ENCODE results near the gene DGKB. TPM values are rescaled to one million over a fixed set of nuclear protein-coding genes. Genes with fewer than 3 reads are reported as not detected.

The DGKB gene
- total RNA-seq, 1 donor from 2014 or later, result 3.4 TPM

- Mint-ChIP-seq H3K27me3 (no peaks in the 10 kb centered on the region), H3K27ac (no peak overlapping the region), H3K9me3 (no peaks in the 10 kb centered on the region), H3K4me3 (no peak overlapping the region), H3K4me1 (ENCODE audit: unreplicated experiment) (no peaks in the 10 kb centered on the region), H3K36me3 (no peaks in the 10 kb centered on the region)
- no peak for DNase-seq (ENCODE audit: extremely low spot score, unreplicated experiment)
- no peak for TF ChIP-seq CTCF (conservative IDR thresholded peaks at IDR 0.05)
These were observed 326.0 kb downstream of the DGKB start for GRCh38 chr7:14576578-14576977.

GRCh38 chr7:14570750-14571607 lies 331.6 kb downstream of the DGKB start:
- H3K36me3 Mint-ChIP-seq, result no peaks in the 10 kb centered on the region

GRCh38 chr7:14552060-14552459 lies 350.5 kb downstream of the DGKB start:
- no peak overlapping the region for H3K27ac Mint-ChIP-seq
- no peak overlapping the region for H3K4me3 Mint-ChIP-seq
- H3K9me3 Mint-ChIP-seq, result no peaks in the 10 kb centered on the region
- TF ChIP-seq CTCF (conservative IDR thresholded peaks at IDR 0.05), result no peak
- no peak for DNase-seq (ENCODE audit: extremely low spot score, unreplicated experiment)
- no peaks in the 10 kb centered on the region for H3K27me3 Mint-ChIP-seq
- no peaks in the 10 kb centered on the region for H3K4me1 Mint-ChIP-seq (ENCODE audit: unreplicated experiment)
- no peaks in the 10 kb centered on the region for H3K36me3 Mint-ChIP-seq

More at GRCh38 chr7:14570750-14571607, 331.6 kb downstream of the DGKB start:
- no peak overlapping the region for H3K27ac Mint-ChIP-seq
- H3K27me3 Mint-ChIP-seq, result no peaks in the 10 kb centered on the region
- DNase-seq (ENCODE audit: extremely low spot score, unreplicated experiment), result no peak
- no peaks in the 10 kb centered on the region for H3K4me1 Mint-ChIP-seq (ENCODE audit: unreplicated experiment)
- no peak for TF ChIP-seq CTCF (conservative IDR thresholded peaks at IDR 0.05)
- no peaks in the 10 kb centered on the region for H3K9me3 Mint-ChIP-seq
- no peak overlapping the region for H3K4me3 Mint-ChIP-seq

GRCh38 chr7:14551310-14551709 lies 351.2 kb downstream of the DGKB start:
- H3K27me3 Mint-ChIP-seq, result no peaks in the 10 kb centered on the region
- H3K4me3 Mint-ChIP-seq, result no peak overlapping the region
- no peak for TF ChIP-seq CTCF (conservative IDR thresholded peaks at IDR 0.05)
- no peak overlapping the region for H3K27ac Mint-ChIP-seq
- no peaks in the 10 kb centered on the region for H3K9me3 Mint-ChIP-seq
- no peaks in the 10 kb centered on the region for H3K36me3 Mint-ChIP-seq
- no peak for DNase-seq (ENCODE audit: extremely low spot score, unreplicated experiment)
- no peaks in the 10 kb centered on the region for H3K4me1 Mint-ChIP-seq (ENCODE audit: unreplicated experiment)

GRCh38 chr7:14542624-14543023 lies 359.9 kb downstream of the DGKB start:
- H3K27me3 Mint-ChIP-seq, result no peaks in the 10 kb centered on the region
- H3K9me3 Mint-ChIP-seq, result no peaks in the 10 kb centered on the region
- no peaks in the 10 kb centered on the region for H3K36me3 Mint-ChIP-seq
- DNase-seq (ENCODE audit: extremely low spot score, unreplicated experiment), result no peak
- no peak overlapping the region for H3K27ac Mint-ChIP-seq
- no peaks in the 10 kb centered on the region for H3K4me1 Mint-ChIP-seq (ENCODE audit: unreplicated experiment)
- no peak for TF ChIP-seq CTCF (conservative IDR thresholded peaks at IDR 0.05)
- no peak overlapping the region for H3K4me3 Mint-ChIP-seq

Measured in type B pancreatic cell (in vitro differentiated cells).